HG03159 (cell line): ENCODE data around the gene ZBTB16.

Experiments used
- ATAC-seq: cut with Tn5 transposase; IDR thresholded peaks from one replicate; pipeline ENCODE4 v1.9.1; 2021; ENCODE audit warnings: mild to moderate bottlenecking, moderate library complexity; ENCODE audit not compliant: unreplicated experiment

Gene ZBTB16, protein sequence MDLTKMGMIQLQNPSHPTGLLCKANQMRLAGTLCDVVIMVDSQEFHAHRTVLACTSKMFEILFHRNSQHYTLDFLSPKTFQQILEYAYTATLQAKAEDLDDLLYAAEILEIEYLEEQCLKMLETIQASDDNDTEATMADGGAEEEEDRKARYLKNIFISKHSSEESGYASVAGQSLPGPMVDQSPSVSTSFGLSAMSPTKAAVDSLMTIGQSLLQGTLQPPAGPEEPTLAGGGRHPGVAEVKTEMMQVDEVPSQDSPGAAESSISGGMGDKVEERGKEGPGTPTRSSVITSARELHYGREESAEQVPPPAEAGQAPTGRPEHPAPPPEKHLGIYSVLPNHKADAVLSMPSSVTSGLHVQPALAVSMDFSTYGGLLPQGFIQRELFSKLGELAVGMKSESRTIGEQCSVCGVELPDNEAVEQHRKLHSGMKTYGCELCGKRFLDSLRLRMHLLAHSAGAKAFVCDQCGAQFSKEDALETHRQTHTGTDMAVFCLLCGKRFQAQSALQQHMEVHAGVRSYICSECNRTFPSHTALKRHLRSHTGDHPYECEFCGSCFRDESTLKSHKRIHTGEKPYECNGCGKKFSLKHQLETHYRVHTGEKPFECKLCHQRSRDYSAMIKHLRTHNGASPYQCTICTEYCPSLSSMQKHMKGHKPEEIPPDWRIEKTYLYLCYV

DNA sequence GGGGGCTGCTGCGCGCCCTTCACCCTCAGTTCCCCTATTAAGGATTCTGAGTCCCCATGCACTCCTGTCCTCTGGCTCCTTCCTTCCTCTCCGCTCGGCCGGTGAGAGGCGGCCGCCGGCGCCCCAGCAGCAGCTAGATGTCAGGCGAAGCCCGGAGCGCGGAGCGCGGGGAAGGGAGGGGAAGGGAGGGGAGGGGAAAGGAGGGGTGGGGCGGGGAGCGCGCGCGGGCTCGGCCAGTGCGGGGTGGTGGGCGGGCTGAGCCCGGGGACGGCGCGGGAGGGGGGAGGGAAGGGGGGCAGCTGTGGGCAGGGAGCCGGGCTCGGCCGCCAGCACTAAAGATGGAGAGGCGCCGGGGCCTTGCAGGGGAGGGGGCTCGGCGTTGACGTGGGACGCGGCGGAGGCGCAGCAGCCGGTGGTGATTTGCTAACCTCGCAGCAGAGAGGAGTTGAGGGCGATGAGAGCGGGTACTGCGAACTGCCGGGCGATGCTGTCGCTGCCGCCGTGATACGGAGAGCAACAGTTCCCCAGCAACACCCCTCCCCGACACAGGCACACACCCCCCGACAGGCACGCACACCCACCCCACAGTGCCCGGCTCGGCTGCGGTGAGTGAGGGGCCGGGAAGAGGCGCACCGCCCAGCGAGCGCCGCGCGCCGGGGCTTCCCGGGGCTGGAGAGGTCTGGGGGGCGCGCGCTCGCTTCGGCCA lies at the start of gene ZBTB16:
Gene ZBTB16, plus strand, starts transcription at position 434 of the 706 bp plus-strand sequence. CDS start 3,590 bp downstream, outside the sequence.
- no peak for ATAC-seq

DNA sequence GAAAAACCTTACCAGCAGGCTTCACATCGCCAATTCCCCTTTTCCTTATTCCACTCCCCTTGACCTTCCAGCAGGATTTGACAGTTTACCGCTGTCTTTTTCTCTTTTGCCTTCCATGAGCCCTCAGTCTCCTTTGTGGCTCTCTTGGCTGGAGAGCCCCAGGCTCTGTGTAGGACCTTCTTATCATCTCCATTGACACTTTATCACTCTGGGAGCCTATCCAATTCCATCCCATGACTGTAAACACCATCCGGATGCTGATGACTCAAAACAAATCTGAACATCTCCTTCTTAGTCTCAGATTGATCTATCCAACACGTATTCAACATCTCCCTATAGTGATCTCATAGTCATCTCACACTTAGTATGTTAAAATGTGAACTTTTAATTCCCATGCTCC lies 48.6 kb upstream of the ZBTB16 start:
- no peak for ATAC-seq

DNA sequence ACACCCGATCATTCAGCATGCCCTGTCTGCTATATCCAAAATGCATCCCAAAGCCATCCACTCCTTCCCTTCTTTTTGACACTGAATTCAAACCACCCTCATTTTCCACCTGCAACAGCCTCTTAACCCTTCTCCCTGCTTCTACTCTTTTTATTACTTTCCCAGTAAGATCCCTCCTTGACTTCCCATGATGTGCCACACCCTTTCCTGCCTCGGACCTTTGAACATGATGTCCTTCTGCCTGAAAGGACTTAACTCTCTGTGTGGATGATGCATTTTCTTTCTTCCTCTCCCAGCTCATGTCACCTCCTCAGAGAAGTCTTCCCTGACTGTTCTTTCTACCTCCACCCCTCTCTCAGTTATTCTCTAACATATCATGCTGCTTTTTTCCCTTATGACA lies 48.1 kb upstream of the ZBTB16 start:
- ATAC-seq, result no peak

DNA sequence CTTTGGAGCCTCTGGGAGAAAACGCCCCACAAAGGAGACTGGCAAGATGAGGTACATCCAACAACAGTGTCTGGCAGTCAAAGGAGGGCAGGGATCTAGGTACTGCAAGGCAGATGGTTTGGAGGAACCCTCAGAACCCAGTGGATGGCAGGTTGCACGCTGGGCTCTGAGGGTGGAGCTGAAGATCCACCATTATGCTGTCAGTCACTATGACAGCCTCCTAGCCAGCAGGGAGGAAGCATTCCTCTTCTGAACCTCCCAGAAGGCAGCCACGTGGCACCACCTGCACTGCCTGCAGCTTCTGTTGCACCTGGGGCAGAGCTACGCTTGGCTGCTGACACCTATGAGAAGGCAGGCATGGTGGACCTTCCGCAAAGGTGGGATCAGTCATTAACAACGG lies 44.4 kb upstream of the ZBTB16 start:
- no peak for ATAC-seq

DNA sequence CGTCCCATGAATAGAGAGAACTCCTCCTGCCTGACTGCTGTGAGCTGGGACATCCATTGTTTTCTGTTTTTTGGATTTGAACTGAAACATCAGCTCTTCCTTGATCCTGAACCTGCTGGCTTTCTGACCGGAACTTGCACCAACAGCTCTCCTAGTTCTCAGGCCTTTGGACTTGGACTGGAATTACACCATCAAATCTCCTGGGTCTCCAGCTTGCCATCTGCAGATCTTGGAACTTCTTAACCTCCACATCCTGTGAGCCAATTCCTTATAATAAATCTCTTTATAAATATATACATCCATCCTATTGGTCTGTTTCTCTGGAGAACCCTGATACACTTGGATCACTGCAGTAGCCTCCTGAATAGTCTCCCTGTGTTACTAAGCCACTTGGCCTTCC lies 42.5 kb upstream of the ZBTB16 start:
- no peak for ATAC-seq

DNA sequence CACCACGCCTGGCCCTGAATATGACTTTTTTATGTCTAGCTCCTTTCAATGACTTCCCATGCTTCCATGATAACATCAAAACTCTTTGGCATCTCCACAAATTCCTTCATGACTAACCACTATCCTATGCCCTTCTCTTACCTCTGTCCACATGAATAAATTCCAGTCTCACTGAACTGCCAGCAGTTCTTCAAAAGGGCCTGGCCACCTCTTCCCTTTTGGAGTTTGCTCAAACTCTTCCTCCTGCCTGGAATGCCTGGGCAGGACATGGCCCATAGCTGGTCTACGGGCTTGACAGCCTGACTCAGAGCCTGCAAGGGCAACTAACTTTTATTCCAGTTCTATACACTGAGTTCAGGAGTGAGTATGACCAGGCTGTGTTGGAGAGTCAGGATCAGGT lies 41.8 kb upstream of the ZBTB16 start:
- ATAC-seq, result no peak

DNA sequence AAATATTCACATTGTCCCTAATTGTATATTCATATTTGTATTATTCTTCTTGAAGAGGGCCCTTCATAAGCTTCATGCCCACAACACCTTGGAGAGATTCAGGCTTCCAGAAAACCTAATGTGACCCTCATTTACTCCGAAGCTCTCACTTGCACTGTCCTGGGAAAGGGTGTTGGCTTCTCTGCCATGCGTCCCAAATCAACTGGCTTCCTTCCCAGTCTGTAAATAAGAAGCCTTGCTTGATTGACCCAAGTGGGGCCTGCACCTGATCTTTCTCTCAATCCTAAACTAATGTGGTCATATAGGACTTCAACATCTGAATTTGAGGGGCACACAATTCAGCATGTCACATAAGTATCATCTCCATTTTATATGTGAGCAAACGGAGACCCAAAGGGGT lies 40.5 kb upstream of the ZBTB16 start:
- ATAC-seq, result no peak

DNA sequence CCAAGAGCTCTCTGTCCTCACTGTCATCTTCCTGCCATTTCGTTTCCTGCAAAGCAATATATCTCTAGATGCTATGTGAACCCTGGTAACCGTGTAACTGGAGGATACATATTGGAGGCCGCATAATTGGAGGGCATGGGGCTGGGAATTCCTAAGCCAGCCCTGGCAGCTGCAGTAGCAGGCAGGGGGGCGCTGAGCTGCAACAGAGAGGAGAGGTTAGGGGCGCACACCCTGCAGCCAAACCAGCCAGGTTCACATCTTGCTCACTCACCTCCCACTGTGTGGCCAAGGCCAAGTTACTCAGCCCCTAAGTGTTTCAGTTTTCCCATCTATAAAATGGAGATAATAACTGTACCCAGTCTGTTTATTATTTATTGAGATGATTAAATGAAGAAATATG lies 39.9 kb upstream of the ZBTB16 start:
- ATAC-seq, result no peak

DNA sequence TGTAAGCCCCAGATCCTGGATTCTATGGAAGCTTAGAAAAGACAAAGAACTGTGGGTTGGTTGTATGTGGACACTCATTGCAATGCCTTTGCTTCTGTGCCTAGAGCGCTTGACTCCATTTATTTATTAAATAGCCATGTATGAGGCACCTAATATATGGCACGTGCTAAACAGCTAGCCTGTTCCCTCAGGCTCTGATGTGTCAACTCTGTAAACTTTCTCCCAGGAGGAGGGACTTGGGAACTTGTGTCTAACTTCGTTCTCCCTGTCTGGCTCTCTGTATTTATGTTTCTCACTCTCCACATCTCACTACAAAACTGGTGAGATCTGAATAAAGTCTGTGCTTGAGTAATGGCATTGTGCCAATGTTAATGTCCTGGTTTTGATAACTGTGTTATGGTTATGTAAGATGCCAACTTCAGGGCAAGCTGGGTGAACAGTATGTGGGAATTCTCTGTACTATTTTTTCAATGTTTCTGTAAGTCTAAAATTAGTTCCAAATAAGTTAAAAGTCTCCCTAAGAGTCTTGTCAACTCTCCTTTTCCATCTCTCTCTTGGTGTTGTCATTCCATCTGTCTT lies 34.1 kb upstream of the ZBTB16 start:
- ATAC-seq, result no peak

DNA sequence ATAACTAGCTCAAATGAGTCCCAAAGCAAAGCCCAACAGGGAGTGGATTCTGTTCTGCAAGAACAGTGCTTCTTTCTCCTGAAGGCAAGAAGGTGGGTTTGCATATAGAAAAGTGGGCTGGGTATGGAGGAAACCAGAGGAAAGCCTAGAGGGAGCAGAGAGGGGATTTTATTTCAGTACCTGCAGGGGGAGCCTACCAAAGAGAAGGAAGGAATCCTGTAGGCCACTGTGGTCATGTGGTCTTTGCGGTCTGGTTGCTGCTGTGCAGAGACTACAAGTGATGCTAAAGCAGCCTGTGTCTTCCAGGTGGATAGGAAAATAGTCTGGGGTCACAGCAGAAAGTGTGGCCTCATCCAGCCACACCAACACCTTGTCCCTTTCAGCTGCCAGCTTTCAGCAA lies 33.2 kb upstream of the ZBTB16 start:
- ATAC-seq, result no peak

DNA sequence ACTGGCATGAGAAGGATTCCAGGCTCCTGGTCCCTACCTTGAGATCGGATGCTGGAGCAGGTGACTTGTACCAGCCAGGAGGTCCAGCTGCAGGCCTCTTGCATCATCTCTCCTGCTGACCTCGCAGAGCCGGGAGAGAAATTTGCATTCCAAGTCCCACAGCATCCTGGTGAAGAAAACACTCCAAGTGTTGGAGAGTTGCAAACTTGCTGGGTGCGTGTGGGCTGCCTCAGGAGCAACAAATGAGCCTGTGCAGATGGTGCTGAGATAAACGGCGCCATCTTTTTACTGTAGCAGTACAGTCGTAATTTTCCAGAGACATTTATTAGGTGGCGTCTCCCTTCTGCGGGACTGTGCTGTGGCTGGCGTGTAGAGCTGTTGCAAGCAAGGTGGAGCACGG lies 32.1 kb upstream of the ZBTB16 start:
- ATAC-seq, result no peak

DNA sequence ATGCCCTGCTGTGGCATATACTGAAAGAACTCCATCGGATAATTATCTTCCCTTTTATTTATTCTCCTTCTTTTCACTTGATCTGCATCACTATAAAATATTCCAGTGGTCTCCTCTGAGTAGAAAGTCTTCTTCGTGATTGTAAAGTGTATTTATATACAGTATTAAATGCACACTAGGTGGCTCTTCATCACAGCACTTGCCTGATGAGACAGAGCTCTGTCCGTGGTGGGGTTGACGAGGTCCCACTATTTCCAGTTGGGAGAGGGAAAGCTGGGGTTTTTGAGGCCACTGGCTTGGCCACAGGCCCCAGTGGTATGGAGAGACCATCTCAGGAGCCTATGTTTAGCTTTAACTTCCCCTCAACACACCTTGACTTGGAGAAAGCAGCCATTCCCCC lies 31.6 kb upstream of the ZBTB16 start:
- ATAC-seq, result no peak

DNA sequence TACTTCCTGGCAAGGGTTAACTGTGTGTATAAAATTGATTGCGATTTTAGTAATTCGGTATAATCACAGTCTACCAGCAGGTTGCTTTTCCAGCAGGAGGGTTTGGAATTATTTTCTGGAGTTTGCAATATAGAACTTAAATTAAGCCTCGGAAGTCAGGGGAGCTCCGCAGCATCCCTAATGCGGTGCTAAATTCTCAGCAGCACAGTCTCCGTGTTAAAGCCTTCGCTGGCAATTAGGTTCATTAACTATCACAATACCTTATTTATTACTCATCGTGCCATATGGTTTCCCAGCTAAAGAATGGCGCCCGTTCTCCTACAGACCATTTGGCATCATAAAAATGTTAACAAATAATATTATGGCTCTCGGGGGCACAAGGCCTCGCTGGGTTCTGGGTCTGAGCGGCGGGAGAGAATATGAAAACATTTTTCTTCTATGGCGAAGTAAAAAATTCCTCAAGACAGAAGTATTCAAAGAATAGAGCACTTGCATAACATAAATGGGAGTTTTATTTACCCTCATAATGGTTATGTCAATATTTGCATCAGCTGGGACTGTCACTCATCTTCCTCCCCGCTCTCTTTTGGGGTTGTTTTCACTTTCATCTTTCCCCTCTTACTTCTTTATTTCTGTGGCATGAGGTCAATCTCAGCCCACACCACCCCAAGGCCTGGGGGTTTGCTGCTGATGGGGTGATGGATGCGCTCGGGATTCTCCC lies 28.1 kb upstream of the ZBTB16 start:
- no peak for ATAC-seq

DNA sequence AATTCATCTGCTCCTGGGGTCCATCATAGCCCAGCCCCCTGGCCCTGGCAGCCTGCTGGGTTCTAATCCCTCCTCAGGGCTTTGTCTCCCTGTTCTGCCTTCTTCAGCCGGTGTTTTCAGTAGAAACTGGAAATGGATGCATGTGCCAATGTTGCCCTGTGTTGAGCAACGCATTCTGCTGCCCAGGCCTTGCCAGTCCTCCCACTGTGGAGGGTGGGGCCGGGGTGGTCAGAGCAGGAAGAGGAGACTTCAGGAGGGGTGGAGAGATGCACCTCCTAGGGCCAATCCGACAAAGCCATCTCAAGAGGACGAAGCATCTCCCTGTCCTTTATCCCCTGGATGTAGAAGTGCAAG lies 27.6 kb upstream of the ZBTB16 start:
- ATAC-seq, result no peak

DNA sequence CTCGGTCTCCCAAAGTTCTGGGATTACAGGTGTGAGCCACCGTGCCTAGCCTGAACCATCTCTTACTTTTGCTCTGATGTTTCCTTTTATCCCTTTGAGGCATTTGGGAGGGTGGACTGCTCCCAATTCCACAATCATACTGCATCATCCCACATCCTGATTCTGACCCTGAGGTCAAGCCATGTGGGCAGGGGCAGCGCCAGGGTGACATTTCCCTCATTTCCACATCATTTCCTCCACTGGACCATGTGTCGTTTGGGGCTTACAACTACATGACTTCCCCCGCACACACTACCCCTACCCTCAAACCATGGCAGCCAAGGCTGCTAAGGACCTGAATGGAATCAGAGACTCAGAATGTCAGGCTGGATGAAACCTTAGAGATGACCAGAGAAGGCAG lies 26.4 kb upstream of the ZBTB16 start:
- no peak for ATAC-seq

DNA sequence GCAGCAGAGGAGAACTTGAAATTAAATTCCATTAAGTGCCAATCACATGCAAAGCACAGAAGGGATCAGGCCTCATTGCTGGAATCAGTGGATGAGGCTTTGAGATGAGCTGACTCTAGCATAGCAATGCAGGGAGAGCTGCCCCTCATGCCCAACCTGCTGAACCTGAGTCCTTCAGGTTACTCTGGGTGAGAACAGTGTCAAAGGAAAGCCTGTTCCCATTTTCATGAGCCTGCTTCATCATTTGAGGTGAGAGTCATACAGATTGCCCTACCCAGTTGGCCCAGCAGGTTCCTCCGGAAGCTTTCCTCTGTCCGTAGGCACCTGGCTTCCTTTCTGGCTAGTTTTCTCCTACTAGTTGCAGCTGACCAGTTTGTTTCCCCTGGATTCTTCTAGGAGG lies 25.9 kb upstream of the ZBTB16 start:
- no peak for ATAC-seq

DNA sequence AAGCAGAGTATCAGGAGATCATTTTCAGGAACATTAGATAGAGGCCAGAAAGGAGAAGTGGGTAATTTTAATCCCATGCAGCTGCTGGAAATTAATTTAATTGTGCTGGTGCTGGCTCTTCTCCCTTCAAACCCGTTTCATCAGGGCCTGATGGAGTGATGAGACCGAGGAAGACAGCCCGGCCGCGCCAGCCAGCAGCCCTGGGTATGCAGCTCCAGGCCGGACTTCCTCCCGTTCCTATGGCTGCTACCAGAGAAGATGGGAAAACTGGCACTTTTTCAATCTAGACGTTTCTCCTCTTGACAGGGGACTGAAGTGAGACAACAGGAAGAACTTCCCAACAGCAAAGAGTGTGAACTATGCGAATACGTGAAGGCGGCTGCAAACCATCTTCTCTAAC lies 24.6 kb upstream of the ZBTB16 start:
- no peak for ATAC-seq

DNA sequence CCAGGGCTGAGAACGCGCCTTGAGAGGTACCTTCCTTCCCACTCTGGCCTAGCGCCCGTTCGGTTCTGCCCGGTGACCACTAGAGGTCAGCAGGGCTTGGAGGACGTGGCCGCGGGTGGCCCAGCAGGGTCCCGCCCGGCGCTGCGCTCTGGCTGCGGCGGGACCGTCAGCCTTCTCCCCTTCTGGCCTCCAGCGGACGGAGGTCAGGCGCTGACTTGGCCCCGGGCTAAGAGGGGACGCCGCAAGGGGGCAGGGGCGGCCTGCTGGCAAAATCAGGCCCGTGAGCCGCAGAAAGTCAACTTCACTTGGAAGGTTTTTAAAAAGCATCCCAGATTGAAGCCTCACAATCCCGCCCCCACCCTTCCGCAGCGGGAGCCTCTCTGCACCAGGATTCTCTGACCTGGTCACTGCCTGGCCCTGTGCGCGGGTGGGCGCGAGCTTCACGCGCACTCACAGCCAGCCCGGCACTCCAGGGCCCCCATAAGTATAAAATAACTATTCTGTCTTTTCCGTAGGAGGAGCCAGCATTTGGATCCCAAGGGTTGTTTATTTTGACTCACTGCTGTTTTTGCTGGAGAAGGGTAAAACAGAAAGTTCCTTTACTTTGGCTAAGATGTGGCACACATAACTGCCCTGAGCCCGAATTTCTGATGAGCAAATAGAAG lies 23.2 kb upstream of the ZBTB16 start:
- no peak for ATAC-seq

DNA sequence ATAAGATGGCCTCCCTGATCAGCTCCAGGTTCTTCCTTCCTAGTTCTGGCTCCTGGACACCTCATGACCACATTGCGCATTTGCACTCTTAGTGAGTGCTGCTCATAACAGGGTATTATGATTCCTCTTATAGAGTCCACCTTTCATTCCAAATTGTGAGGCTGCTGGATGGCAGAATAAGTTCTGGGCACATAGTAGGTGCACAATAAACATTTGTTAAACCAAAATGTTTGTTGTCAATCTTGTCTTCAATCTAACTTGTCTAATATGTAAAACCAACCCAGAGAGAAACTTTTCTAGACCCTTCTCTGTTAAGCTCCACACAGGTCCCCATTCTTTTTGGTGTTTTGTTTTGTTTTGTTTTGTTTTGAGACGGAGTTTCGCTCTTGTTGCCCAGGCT lies 22.6 kb upstream of the ZBTB16 start:
- ATAC-seq, result no peak

DNA sequence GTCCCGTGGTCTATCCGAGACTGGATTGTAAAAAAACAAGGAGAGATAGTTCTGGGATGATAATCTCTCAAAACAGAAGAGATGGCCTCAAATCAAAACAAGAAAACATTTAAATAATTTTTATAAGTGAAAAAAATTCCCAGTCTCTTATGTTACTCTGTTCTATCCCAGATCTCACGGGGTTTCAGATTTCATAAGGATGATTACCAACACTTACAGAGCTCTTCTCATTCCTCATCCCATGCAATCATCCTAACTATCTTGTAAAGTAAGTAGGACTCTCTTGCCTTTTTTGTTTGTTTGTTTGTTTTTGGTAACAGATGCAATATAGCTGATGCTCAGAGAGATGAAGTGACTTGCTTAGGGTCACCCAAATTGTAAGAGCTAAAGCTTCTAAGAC lies 20.0 kb upstream of the ZBTB16 start:
- no peak for ATAC-seq
